RWPE2 (cell line): ENCODE results near the gene DDX10.

Experiments
- ATAC-seq: fragments of 200-7000 bp; cut with Tn5 transposase; 3 replicates; pipeline ENCODE4 v1.9.1; 2021; ENCODE audit warnings: low read depth
- DNase-seq: peaks from one replicate; pipeline ENCODE4 v3.0.0-alpha.2; 2020; ENCODE audit warnings: low spot score
- H3K27ac ChIP-seq: fragments of 450-650 bp; 2 replicates; pipeline ENCODE4 v1.5.1; 2017; ENCODE audit warnings: mild to moderate bottlenecking; ENCODE audit not compliant: poor library complexity, severe bottlenecking
- H3K27me3 ChIP-seq: fragments of 250-450 bp; sonication (Bioruptor Pico); 2 replicates; pipeline ENCODE4 v1.5.1; 2021; ENCODE audit warnings: mild to moderate bottlenecking, moderate library complexity; ENCODE audit not compliant: insufficient read depth, poor library complexity, severe bottlenecking
- H3K36me3 ChIP-seq: fragments of 250-450 bp; sonication (Bioruptor Pico); 2 replicates; pipeline ENCODE4 v1.5.1; 2020; ENCODE audit warnings: low read depth, mild to moderate bottlenecking, moderate library complexity
- H3K4me1 ChIP-seq: fragments of 250-450 bp; sonication (Bioruptor Pico); 2 replicates; pipeline ENCODE4 v1.5.1; 2021; ENCODE audit warnings: mild to moderate bottlenecking, moderate library complexity; ENCODE audit not compliant: insufficient read depth, poor library complexity, severe bottlenecking
- H3K4me3 ChIP-seq: fragments of 250-450 bp; sonication (Bioruptor Pico); 2 replicates; pipeline ENCODE4 v1.5.1; 2021; ENCODE audit warnings: mild to moderate bottlenecking, moderate library complexity; ENCODE audit not compliant: severe bottlenecking
- H3K9me3 ChIP-seq: fragments of 250-450 bp; sonication (Bioruptor Pico); 2 replicates; pipeline ENCODE4 v1.5.1; 2021; ENCODE audit warnings: mild to moderate bottlenecking, moderate library complexity; ENCODE audit not compliant: severe bottlenecking
- CTCF ChIP-seq: fragments of 450-650 bp; IDR thresholded peaks from one replicate; pipeline ENCODE4 v1.5.1; 2017; ENCODE audit warnings: mild to moderate bottlenecking, moderate library complexity; ENCODE audit not compliant: poor library complexity, severe bottlenecking

The DDX10 gene

GRCh38 chr11:108803776-108804175 is 138.9 kb downstream of the DDX10 start:
- H3K36me3 ChIP-seq: no peaks in the 10 kb centered on the region
- no peaks in the 10 kb centered on the region for H3K27me3 ChIP-seq
- no peak overlapping the region for H3K4me3 ChIP-seq
- no peak overlapping the region for H3K27ac ChIP-seq
- no peak for TF ChIP-seq CTCF
- no peaks in the 10 kb centered on the region for H3K9me3 ChIP-seq
- no peak for ATAC-seq
- DNase-seq: no peak
- no peaks in the 10 kb centered on the region for H3K4me1 ChIP-seq

- TF ChIP-seq CTCF: no peak
- H3K9me3 ChIP-seq: no peaks in the 10 kb centered on the region
- H3K27ac ChIP-seq: no peak overlapping the region
- no peaks in the 10 kb centered on the region for H3K27me3 ChIP-seq
- ATAC-seq (no peak), DNase-seq (no peak)
- H3K36me3 ChIP-seq: no peaks in the 10 kb centered on the region
- H3K4me1 ChIP-seq: no peaks in the 10 kb centered on the region
- no peak overlapping the region for H3K4me3 ChIP-seq
These were observed 139.6 kb downstream of the DDX10 start for GRCh38 chr11:108804511-108804910.

GRCh38 chr11:108805030-108805429 is 140.2 kb downstream of the DDX10 start:
- Histone ChIP-seq H3K27me3 (no peaks in the 10 kb centered on the region), H3K4me1 (no peaks in the 10 kb centered on the region), H3K27ac (no peak overlapping the region), H3K4me3 (no peak overlapping the region), H3K9me3 (no peaks in the 10 kb centered on the region), H3K36me3 (no peaks in the 10 kb centered on the region)
- no peak for ATAC-seq
- no peak for DNase-seq
- no peak for TF ChIP-seq CTCF

- no peak for ATAC-seq
- H3K27ac ChIP-seq: no peak overlapping the region
- H3K27me3 ChIP-seq: no peaks in the 10 kb centered on the region
- DNase-seq: no peak
- H3K4me3 ChIP-seq: no peak overlapping the region
- H3K4me1 ChIP-seq: no peaks in the 10 kb centered on the region
- no peak for TF ChIP-seq CTCF
- H3K9me3 ChIP-seq: no peaks in the 10 kb centered on the region
- no peaks in the 10 kb centered on the region for H3K36me3 ChIP-seq
These were observed 142.4 kb downstream of the DDX10 start for GRCh38 chr11:108807262-108807661.

GRCh38 chr11:108813086-108813485 is 148.2 kb downstream of the DDX10 start:
- no peak overlapping the region for H3K27ac ChIP-seq
- no peak for DNase-seq
- no peak for TF ChIP-seq CTCF
- no peaks in the 10 kb centered on the region for H3K9me3 ChIP-seq
- no peak for ATAC-seq
- H3K27me3 ChIP-seq: no peaks in the 10 kb centered on the region
- no peaks in the 10 kb centered on the region for H3K4me1 ChIP-seq
- no peaks in the 10 kb centered on the region for H3K36me3 ChIP-seq
- no peak overlapping the region for H3K4me3 ChIP-seq
